Cardiac septum (tissue), 1 donor: Measurements from ENCODE around the gene BLCAP. TPM values are rescaled to one million over a fixed set of nuclear protein-coding genes. Genes with fewer than 3 reads are reported as not detected.
"Not testable (repeated sequence)": the region's sequence is repeated elsewhere in the genome, so short reads cannot be mapped to it uniquely, and the experiment has no call there.

Experiments
- DNase-seq: peaks from one replicate; pipeline ENCODE4 v3.0.0-alpha.2; 2020; ENCODE audit warnings: low spot score
- intact Hi-C: fragments of 100-400 bp; cut with DNase I; formaldehyde crosslinking; loops from one replicate; pipeline ENCODE4 v1.14.0; 2022
- total RNA-seq: library from RNA; stranded (reverse); fragmentation: NEBNext Ultra II Directional; extraction: Animal tissue kit (Norgen Biotek cat#: 25700); gene quantifications from one replicate; pipeline ENCODE4 v1.2.1, GENCODE V29; 2021
- donor health status: DM: no; HTN: no; CAD: no.

BLCAP gene
- total RNA-seq, 1 donor from 2014 or later: 89.3 TPM

- intact Hi-C loops: no loop called here
- DNase-seq: no peak
Observed at GRCh38 chr20:37498066-37498665, 29.5 kb downstream of the BLCAP start.

- intact Hi-C loops: no loop called here
- peak; percentile 19 for DNase-seq
Observed at GRCh38 chr20:37494796-37495195, 32.9 kb downstream of the BLCAP start.

GRCh38 chr20:37494301-37494700 is 33.4 kb downstream of the BLCAP start:
- intact Hi-C loops: no loop called here
- DNase-seq: peak; percentile 43

- DNase-seq: peak; percentile 22
- intact Hi-C loops: no loop called here
Observed at GRCh38 chr20:37492945-37493344, 34.7 kb downstream of the BLCAP start.

GRCh38 chr20:37492096-37492625 is 35.5 kb downstream of the BLCAP start:
- no peak for DNase-seq
- intact Hi-C loops: no loop called here

GRCh38 chr20:37490663-37491350 is 36.9 kb downstream of the BLCAP start:
- intact Hi-C loops: no loop called here
- DNase-seq: no peak

GRCh38 chr20:37486209-37486608 is 41.5 kb downstream of the BLCAP start:
- intact Hi-C loops: not testable (repeated sequence)
- DNase-seq: peak; percentile 17

GRCh38 chr20:37484331-37484730 is 43.3 kb downstream of the BLCAP start:
- DNase-seq: no peak
- intact Hi-C loops: no loop called here

GRCh38 chr20:37481610-37482009 is 46.1 kb downstream of the BLCAP start:
- DNase-seq: no peak
- intact Hi-C loops: no loop called here

GRCh38 chr20:37480919-37481318 is 46.8 kb downstream of the BLCAP start:
- intact Hi-C loops: no loop called here
- no peak for DNase-seq

GRCh38 chr20:37479925-37480691 is 47.6 kb downstream of the BLCAP start:
- DNase-seq: no peak
- intact Hi-C loops: no loop called here

- DNase-seq: no peak
- intact Hi-C loops: no loop called here
Observed at GRCh38 chr20:37479266-37479665, 48.4 kb downstream of the BLCAP start.

- no peak for DNase-seq
- intact Hi-C loops: no loop called here
Observed at GRCh38 chr20:37477041-37477440, 50.6 kb downstream of the BLCAP start.

- no peak for DNase-seq
- intact Hi-C loops: no loop called here
Observed at GRCh38 chr20:37475252-37475651, 52.4 kb downstream of the BLCAP start.

GRCh38 chr20:37474386-37474785 is 53.3 kb downstream of the BLCAP start:
- DNase-seq: no peak
- intact Hi-C loops: no loop called here

GRCh38 chr20:37473249-37474000 is 54.3 kb downstream of the BLCAP start:
- intact Hi-C loops: no loop called here
- DNase-seq: no peak

- DNase-seq, intact Hi-C loops: not testable (repeated sequence)
Observed at GRCh38 chr20:37472435-37472834, 55.2 kb downstream of the BLCAP start.

GRCh38 chr20:37471741-37472235 is 55.9 kb downstream of the BLCAP start:
- intact Hi-C loops: no loop called here
- peak; percentile 46 for DNase-seq

GRCh38 chr20:37470190-37470589 is 57.5 kb downstream of the BLCAP start:
- intact Hi-C loops: not testable (repeated sequence)
- peak; percentile 27 for DNase-seq

- intact Hi-C loops: no loop called here
- DNase-seq: peak; percentile 54
Observed at GRCh38 chr20:37469531-37469930, 58.1 kb downstream of the BLCAP start.
